OCI-LY3 (cell line): Measurements from ENCODE around the gene GGA2.
"Not testable (repeated sequence)": the region's sequence is repeated elsewhere in the genome, so short reads cannot be mapped to it uniquely, and the experiment has no call there.

Experiments
- H2AFZ ChIP-seq: fragments of 200-600, 300-600 bp; shearing (Covaris generic); 2 replicates; pipeline ENCODE4 v1.6.0; 2014; ENCODE audit warnings: antibody characterized with exemption, low read depth, low read length
- H3K27ac ChIP-seq: fragments of 200-600, 300-600 bp; sonication (generic); 2 replicates; pipeline ENCODE4 v1.5.1; 2014; ENCODE audit warnings: mild to moderate bottlenecking, low read length, moderate library complexity, mixed read lengths
- H3K27me3 ChIP-seq: fragments of 200-600, 300-600 bp; sonication (generic); 2 replicates; pipeline ENCODE4 v1.6.1; 2014; ENCODE audit warnings: low read depth, low read length, mixed read lengths
- H3K36me3 ChIP-seq: fragments of 200-600, 300-600 bp; sonication (generic); replicated peaks from 2 replicates; pipeline ENCODE3; 2014; ENCODE audit warnings: low read depth, low read length, mixed read lengths
- H3K4me1 ChIP-seq: fragments of 300-600, 200-600 bp; sonication (generic); 2 replicates; pipeline ENCODE4 v1.6.1; 2014; ENCODE audit warnings: low read length, mixed read lengths
- H3K4me2 ChIP-seq: fragments of 200-600, 300-600 bp; sonication (generic); 2 replicates; pipeline ENCODE4 v1.6.1; 2014; ENCODE audit warnings: low read length, mixed read lengths
- H3K4me3 ChIP-seq: fragments of 300-600, 200-600 bp; sonication (generic); 2 replicates; pipeline ENCODE4 v1.5.1; 2014; ENCODE audit warnings: antibody characterized with exemption, mild to moderate bottlenecking, low read length, moderate library complexity
- H3K79me2 ChIP-seq: fragments of 300-600, 200-600 bp; shearing (Covaris generic); 2 replicates; pipeline ENCODE4 v1.6.1; 2014; ENCODE audit warnings: mild to moderate bottlenecking, low read length, mixed read lengths
- H3K9ac ChIP-seq: fragments of 300-600, 200-600 bp; shearing (Covaris generic); 2 replicates; pipeline ENCODE4 v1.6.0; 2014; ENCODE audit warnings: mild to moderate bottlenecking, low read length, moderate library complexity
- H3K9me3 ChIP-seq: fragments of 200-600, 300-600 bp; shearing (Covaris generic); 2 replicates; pipeline ENCODE4 v1.6.1; 2014; ENCODE audit warnings: low read length, mixed read lengths; ENCODE audit not compliant: insufficient read depth
- H4K20me1 ChIP-seq: fragments of 200-600, 300-600 bp; sonication (generic); 2 replicates; pipeline ENCODE4 v1.6.1; 2016; ENCODE audit warnings: low read length, mixed read lengths; ENCODE audit not compliant: insufficient read depth
- EZH2phosphoT487 ChIP-seq: fragments of 200-600 bp; shearing (Covaris generic); IDR thresholded peaks from 2 replicates; pipeline ENCODE4 v1.6.1; 2018; ENCODE audit warnings: antibody characterized with exemption, mixed run types, low read depth
- TF ChIP-seq, protein P1 (sequence below): fragments of 200-600, 300-600 bp; sonication (generic); IDR thresholded peaks from 2 replicates; pipeline ENCODE4 v1.5.1; 2014; ENCODE audit warnings: antibody characterized with exemption, low read length, low read depth

Gene GGA2

DNA sequence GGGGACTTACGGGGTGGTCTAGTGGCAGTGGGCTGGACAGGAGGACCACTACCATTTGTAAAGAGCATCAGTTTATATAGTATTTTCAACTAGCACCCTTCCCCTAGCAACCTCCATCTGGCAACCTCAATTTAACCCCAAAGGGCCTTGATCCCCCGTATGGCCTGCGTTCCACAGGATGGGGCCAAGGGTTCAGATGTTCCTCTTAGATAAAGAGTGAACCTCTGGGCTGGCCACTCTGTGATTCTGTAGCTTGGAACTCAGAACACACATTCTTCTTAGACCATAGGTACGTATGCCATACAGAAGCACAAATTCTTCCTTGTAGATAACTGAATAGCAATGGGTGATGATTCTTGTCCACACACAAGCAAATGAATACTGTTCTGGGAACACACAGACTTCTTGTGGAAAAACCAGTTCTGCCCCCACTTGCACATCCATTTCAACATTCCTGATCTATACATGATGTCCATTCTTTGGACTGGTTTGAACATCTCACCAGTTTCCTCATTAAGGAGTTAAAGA is 1.9 kb upstream of the GGA2 start:
- Histone ChIP-seq H3K4me1 (peaks cover 26% of the 10 kb centered on the region), H2AFZ (no peak overlapping the region), H3K27me3 (no peaks in the 10 kb centered on the region), H3K9ac (no peak overlapping the region), H3K4me2 (no peak overlapping the region), H3K79me2 (peaks cover 31% of the 10 kb centered on the region), H3K27ac (no peak overlapping the region), H3K36me3 (peaks cover 24% of the 10 kb centered on the region), H3K4me3 (no peak overlapping the region), H4K20me1 (peaks cover 22% of the 10 kb centered on the region), H3K9me3 (no peaks in the 10 kb centered on the region)
- TF ChIP-seq EZH2phosphoT487, result no peak
- TF ChIP-seq, protein P1, sequence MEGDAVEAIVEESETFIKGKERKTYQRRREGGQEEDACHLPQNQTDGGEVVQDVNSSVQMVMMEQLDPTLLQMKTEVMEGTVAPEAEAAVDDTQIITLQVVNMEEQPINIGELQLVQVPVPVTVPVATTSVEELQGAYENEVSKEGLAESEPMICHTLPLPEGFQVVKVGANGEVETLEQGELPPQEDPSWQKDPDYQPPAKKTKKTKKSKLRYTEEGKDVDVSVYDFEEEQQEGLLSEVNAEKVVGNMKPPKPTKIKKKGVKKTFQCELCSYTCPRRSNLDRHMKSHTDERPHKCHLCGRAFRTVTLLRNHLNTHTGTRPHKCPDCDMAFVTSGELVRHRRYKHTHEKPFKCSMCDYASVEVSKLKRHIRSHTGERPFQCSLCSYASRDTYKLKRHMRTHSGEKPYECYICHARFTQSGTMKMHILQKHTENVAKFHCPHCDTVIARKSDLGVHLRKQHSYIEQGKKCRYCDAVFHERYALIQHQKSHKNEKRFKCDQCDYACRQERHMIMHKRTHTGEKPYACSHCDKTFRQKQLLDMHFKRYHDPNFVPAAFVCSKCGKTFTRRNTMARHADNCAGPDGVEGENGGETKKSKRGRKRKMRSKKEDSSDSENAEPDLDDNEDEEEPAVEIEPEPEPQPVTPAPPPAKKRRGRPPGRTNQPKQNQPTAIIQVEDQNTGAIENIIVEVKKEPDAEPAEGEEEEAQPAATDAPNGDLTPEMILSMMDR, result no peak

DNA sequence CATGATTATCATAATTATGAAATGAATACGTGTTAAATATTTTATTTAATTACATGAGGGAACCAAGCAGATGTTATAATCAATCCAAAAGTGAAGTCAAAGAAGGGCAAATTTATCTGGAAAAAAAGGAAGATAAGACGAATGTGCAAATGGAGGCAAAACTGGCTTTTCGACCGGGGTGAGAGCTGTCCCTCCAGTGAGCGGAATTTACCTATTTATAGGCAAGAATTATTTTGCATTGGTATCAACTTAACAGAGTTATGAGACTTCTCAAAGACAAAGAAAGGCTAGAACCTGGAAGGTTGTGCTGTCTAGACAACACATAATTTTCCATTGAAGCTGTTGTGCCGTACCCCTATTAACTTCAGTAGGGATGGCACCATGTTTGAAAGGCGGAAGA is 1.4 kb upstream of the GGA2 start:
- no peaks in the 10 kb centered on the region for H3K9me3 ChIP-seq
- no peak overlapping the region for H2AFZ ChIP-seq
- TF ChIP-seq, protein P1, result no peak
- no peak for TF ChIP-seq EZH2phosphoT487
- H3K4me2 ChIP-seq, result no peak overlapping the region
- peaks cover 28% of the 10 kb centered on the region for H3K4me1 ChIP-seq
- peaks cover 27% of the 10 kb centered on the region for H4K20me1 ChIP-seq
- peaks cover 24% of the 10 kb centered on the region for H3K36me3 ChIP-seq
- peaks cover 36% of the 10 kb centered on the region for H3K79me2 ChIP-seq
- no peak overlapping the region for H3K9ac ChIP-seq
- H3K27me3 ChIP-seq, result no peaks in the 10 kb centered on the region
- H3K4me3 ChIP-seq, result no peak overlapping the region
- no peak overlapping the region for H3K27ac ChIP-seq

DNA sequence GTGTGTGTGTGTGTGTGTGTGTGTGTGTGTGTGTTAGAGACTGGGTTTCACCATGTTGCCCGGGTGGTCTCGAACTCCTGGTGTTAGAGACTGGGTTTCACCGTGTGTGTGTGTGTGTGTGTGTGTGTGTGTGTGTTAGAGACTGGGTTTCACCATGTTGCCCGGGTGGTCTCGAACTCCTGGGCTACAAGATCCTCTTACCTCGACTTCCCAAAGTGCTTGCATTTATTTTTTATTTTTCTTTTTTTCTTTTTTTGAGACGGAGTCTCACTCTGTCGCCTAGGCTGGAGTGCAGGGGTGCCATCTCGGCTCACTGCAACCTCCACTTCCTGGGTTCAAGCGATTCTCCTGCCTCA is 599 bp upstream of the GGA2 start:
- Histone ChIP-seq H4K20me1 (peaks cover 35% of the 10 kb centered on the region), H3K36me3 (peaks cover 28% of the 10 kb centered on the region), H3K79me2 (peaks cover 44% of the 10 kb centered on the region), H3K27ac (peak overlapping the region; percentile 40), H3K4me3 (peak overlapping the region; percentile 100), H3K4me2 (peak overlapping the region; percentile 99), H3K4me1 (peaks cover 31% of the 10 kb centered on the region), H3K9ac (peak overlapping the region; percentile 90; the same call in 1 of the 2 replicates)
- H3K27me3 ChIP-seq, H3K9me3 ChIP-seq, H2AFZ ChIP-seq: not testable (repeated sequence)

DNA sequence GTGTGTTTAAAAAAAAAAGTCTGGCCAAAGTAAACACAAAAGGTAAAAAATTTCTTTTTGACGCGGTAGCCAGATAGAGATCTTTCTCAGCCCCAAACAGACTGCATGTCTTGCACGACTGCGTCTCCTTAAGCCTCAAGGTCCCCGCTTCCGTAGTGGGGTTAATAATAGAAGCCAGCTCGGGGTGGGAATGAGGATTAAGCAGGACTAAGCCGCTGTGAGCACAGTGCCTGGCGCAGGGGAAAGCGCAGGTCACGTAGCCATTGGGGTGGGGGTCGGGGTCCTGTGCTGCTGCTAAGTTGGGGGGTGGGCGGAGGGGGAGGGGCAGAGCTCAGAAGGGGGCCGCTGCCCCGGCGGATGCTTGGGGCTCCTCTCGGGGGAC is 521 bp downstream of the GGA2 start:
- Histone ChIP-seq H4K20me1 (peaks cover 46% of the 10 kb centered on the region), H3K79me2 (peaks cover 56% of the 10 kb centered on the region), H3K27me3 (no peaks in the 10 kb centered on the region), H3K4me1 (peaks cover 42% of the 10 kb centered on the region), H2AFZ (no peak overlapping the region), H3K4me3 (peak overlapping the region; percentile 100), H3K4me2 (peak overlapping the region; percentile 99), H3K9ac (peak overlapping the region; percentile 90), H3K36me3 (peaks cover 28% of the 10 kb centered on the region), H3K27ac (peak overlapping the region; percentile 46), H3K9me3 (no peaks in the 10 kb centered on the region)
- TF ChIP-seq, protein P1, result no peak
- TF ChIP-seq EZH2phosphoT487, result no peak

DNA sequence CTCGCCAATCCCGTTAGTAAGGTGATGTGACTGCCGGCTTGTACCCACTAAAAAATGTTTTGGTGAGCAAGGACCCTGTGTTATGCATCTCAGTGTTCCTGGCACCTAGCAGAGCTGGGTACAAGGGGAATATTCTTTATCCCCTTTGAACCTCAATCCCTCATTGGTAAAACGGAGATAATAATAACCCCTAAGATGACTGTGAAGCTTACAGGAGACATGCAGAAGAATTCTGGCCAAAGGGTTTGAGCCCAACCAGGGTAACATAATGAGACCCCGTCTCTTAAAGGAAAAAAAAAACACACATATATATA is 896 bp downstream of the GGA2 start:
- no peak for TF ChIP-seq EZH2phosphoT487
- TF ChIP-seq, protein P1, result no peak
- peak overlapping the region; percentile 90 for H3K9ac ChIP-seq
- H3K79me2 ChIP-seq, result peaks cover 59% of the 10 kb centered on the region
- H4K20me1 ChIP-seq, result peaks cover 50% of the 10 kb centered on the region
- H3K27ac ChIP-seq, result peak overlapping the region; percentile 46
- H3K4me1 ChIP-seq, result peaks cover 46% of the 10 kb centered on the region
- no peak overlapping the region for H2AFZ ChIP-seq
- H3K4me2 ChIP-seq, result peak overlapping the region; percentile 99
- H3K4me3 ChIP-seq, result peak overlapping the region; percentile 100
- no peaks in the 10 kb centered on the region for H3K27me3 ChIP-seq
- H3K36me3 ChIP-seq, result peaks cover 24% of the 10 kb centered on the region
- H3K9me3 ChIP-seq, result no peaks in the 10 kb centered on the region
